Prostate gland (tissue), 2 donors: ENCODE results near the gene PRF1. TPM values are rescaled to one million over a fixed set of nuclear protein-coding genes. Genes with fewer than 3 reads are reported as not detected.
A peak's percentile ranks its signal among the peaks of the same experiment; 100 is the strongest.

Experiments
- DNase-seq: peaks from one replicate; pipeline ENCODE4 v3.0.0-alpha.2; 2019; ENCODE audit warnings: low spot score
- H3K27ac ChIP-seq, 2 donors: fragments of 200-600 bp; sonication (generic); 2 replicates each; pipeline ENCODE4 v1.5.1; 2017 to 2019
- H3K27me3 ChIP-seq: fragments of 200-600 bp; sonication (generic); replicated peaks from 2 replicates; pipeline ENCODE4 v1.5.1; 2019; ENCODE audit not compliant: insufficient read depth
- H3K36me3 ChIP-seq, 2 donors: fragments of 200-600 bp; sonication (generic); 1 replicate in 1 of 2; 2 replicates in 1 of 2; pipeline versions ENCODE4 v1.5.1 to v1.8.1; 2017 to 2019
- H3K4me1 ChIP-seq: fragments of 200-600 bp; sonication (generic); replicated peaks from 2 replicates; pipeline ENCODE4 v1.5.1; 2019
- H3K4me3 ChIP-seq, 2 donors: fragments of 200-600 bp; sonication (generic); 2 replicates each; pipeline ENCODE4 v1.5.1; 2017 to 2019
- H3K9me3 ChIP-seq: fragments of 200-600 bp; sonication (generic); 2 replicates; pipeline ENCODE4 v1.5.1; 2017
- CTCF ChIP-seq, 4 experiments: fragments of 200-600 bp in 2 of 4; fragments of 450-650 bp in 2 of 4; sonication (generic) in 2 of 4; IDR thresholded peaks; 1 replicate in 3 of 4; 2 replicates in 1 of 4; pipeline ENCODE4 v1.5.1; 2016 to 2019; ENCODE audit warnings: antibody characterized with exemption in 4 of 4, mild to moderate bottlenecking in 2 of 4, moderate library complexity in 2 of 4
- POLR2A ChIP-seq: fragments of 450-650 bp; IDR thresholded peaks from one replicate; pipeline ENCODE4 v1.6.1; 2016; ENCODE audit warnings: antibody characterized with exemption, mild to moderate bottlenecking
- POLR2AphosphoS5 ChIP-seq: sonication (generic); formaldehyde crosslinking; IDR thresholded peaks from one replicate; pipeline ENCODE4 v1.6.1; 2017; ENCODE audit warnings: antibody characterized with exemption
- WGBS: methylation state at CpG from one replicate; pipeline ENCODE4 v1.1.5; 2018; 5-methylcytosine and 5-hydroxymethylcytosine counted together
- intact Hi-C: fragments of 100-400 bp; cut with DNase I; formaldehyde crosslinking; loops from one replicate; pipeline ENCODE4 v1.14.2; 2022
- total RNA-seq, 2 donors: library from RNA; depleted of rRNA; stranded (reverse); fragments of >200 nt; gene quantifications; one replicate each; pipeline ENCODE4 v1.1.0, GENCODE V29; 2016

PRF1 gene
- total RNA-seq, 2 donors from 2014 or later: 0.32 to 2.3 TPM

- peak; percentile 36 for DNase-seq
- peak; percentile 66 to 87 (median 84) for TF ChIP-seq CTCF (IDR thresholded peaks at IDR 0.05)
- no peak for TF ChIP-seq POLR2AphosphoS5
- WGBS: 67% methylated on average over 3 of the region's 3 CpGs
- H3K36me3 ChIP-seq: no peaks in the 10 kb centered on the region
- intact Hi-C loops: loop anchor here (2.0 to 5.0 kb wide), 2 partner anchors 209 to 332 kb away; no protein-coding TSS in a partner anchor
- H3K27me3 ChIP-seq: no peaks in the 10 kb centered on the region
- no peaks in the 10 kb centered on the region for H3K4me1 ChIP-seq
- no peaks in the 10 kb centered on the region for H3K9me3 ChIP-seq
- H3K4me3 ChIP-seq: no peak overlapping the region
- H3K27ac ChIP-seq: no peak overlapping the region
These were observed 52.5 kb downstream of the PRF1 start for GRCh38 chr10:70549962-70550458.

GRCh38 chr10:70549351-70549961, 53.1 kb downstream of the PRF1 start:
- Histone ChIP-seq H3K27me3 (no peaks in the 10 kb centered on the region), H3K27ac (no peak overlapping the region), H3K4me3 (no peak overlapping the region), H3K4me1 (no peaks in the 10 kb centered on the region), H3K9me3 (no peaks in the 10 kb centered on the region), H3K36me3 (no peaks in the 10 kb centered on the region)
- 80% methylated on average over 12 of the region's 12 CpGs for WGBS
- DNase-seq: no peak
- intact Hi-C loops: no loop called here
- TF ChIP-seq POLR2A: no peak
- TF ChIP-seq CTCF (IDR thresholded peaks at IDR 0.05): no peak
- no peak for TF ChIP-seq POLR2AphosphoS5

Other genes with a start within 250 kb of the PRF1 start
- 10 to 100 TPM in 1 of 2 donors, 1 to 10 TPM in 1; 9.4 to 15.2 TPM for gene LRRC20, start 220.1 kb downstream of the PRF1 start, total RNA-seq
- gene EIF4EBP2, start 198.6 kb downstream of the PRF1 start, total RNA-seq: 10 to 100 TPM; 40.1 to 63.3 TPM
- not detected for gene NODAL, start 161.1 kb downstream of the PRF1 start, total RNA-seq
- gene PALD1, start 124.0 kb downstream of the PRF1 start, total RNA-seq: 10 to 100 TPM in 1 of 2 donors, 1 to 10 TPM in 1; 6.6 to 12.4 TPM
- gene ADAMTS14, start 69.8 kb upstream of the PRF1 start, total RNA-seq: under 1 TPM in 1 of 2 donors, not detected in 1; 0.28 TPM
- gene TBATA, start 182.6 kb upstream of the PRF1 start, total RNA-seq: under 1 TPM in 1 of 2 donors, not detected in 1; 0.57 TPM
- 10 to 100 TPM; 52.6 to 64.4 TPM for gene SGPL1, start 213.2 kb upstream of the PRF1 start, total RNA-seq